AG10803 (cell line): Measurements from ENCODE around the gene ACOT13.
"Not testable (repeated sequence)": the region's sequence is repeated elsewhere in the genome, so short reads cannot be mapped to it uniquely, and the experiment has no call there.

Source experiments
- DNase-seq: peaks from one replicate; pipeline ENCODE4 v3.0.0; 2010; ENCODE audit warnings: low read depth
- H3K4me3 ChIP-seq: 2 replicates; pipeline ENCODE4 v1.5.1; 2011; ENCODE audit warnings: mild to moderate bottlenecking, low read length, control low read depth
- CTCF ChIP-seq: conservative IDR thresholded peaks from 2 replicates; pipeline ENCODE4 v1.5.1; 2011; ENCODE audit warnings: mild to moderate bottlenecking, low read length, control low read depth, inconsistent platforms

ACOT13 gene

DNA sequence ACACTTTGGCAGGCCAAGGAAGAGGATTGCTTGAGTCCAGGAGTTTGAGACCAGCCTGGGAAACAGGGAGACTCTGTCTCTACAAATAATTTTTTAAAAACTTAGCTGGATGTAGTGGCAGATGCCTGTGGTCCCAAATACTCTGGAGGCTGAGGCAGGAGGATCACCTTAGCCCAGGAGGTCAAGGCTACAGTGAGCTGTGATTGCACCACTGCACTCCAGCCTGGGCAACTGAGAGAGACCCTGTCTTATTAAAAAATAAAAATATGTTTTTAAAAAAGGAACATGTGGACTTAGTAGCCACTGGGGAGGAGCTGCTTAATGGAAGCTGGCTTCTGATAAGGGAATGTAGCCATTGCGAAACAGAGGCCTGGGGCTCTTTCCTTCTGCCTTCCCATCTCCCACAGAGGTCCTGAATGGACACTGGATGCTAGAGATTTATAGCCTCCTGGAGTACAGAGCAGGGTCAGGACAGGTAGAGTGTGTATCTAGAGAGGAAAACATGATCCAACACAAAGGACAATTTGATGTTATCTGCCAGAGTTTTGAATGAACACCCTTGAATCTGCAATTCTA, 86.1 kb downstream of the ACOT13 start:
- TF ChIP-seq CTCF: no peak

GRCh38 chr6:24753545-24753944, 86.7 kb downstream of the ACOT13 start:
- H3K4me3 ChIP-seq: no peak overlapping the region
- TF ChIP-seq CTCF: no peak
- no peak for DNase-seq

More for the DNA sequence above, 86.1 kb downstream of the ACOT13 start:
- no peak for DNase-seq
- H3K4me3 ChIP-seq: no peak overlapping the region

GRCh38 chr6:24754378-24754777, 87.5 kb downstream of the ACOT13 start:
- H3K4me3 ChIP-seq, DNase-seq: not testable (repeated sequence)
